ENCODE results near the gene EYA3. TPM values are rescaled to one million over a fixed set of nuclear protein-coding genes. Genes with fewer than 3 reads are reported as not detected.

The EYA3 gene
- total RNA-seq, 4 donors from 2014 or later, result 8.4 to 14.5 (median 9.6) TPM

DNA sequence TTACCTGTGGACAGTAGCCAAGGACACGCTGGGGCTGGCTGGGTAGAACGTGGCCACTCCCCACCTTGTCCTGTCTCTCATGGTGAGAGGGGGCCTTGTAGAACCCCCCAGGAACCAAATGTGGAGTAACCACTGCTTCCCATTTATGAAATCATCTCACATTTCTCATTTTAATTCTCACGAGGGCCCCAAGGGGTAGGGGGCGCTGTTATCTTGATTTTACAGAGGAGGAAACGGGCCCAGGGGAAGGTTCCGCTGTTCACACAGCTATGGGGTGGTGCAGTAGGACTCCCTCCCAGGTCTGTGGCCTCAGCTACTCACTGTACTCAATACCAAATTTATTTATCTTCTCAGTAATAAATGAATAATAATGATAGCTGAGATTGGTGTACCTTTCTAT lies 148.1 kb downstream of the EYA3 start:
- no peak for ATAC-seq
- Histone ChIP-seq H3K27ac (no peak overlapping the region), H3K27me3 (peaks cover 21% of the 10 kb centered on the region), H3K4me1 (peaks cover 0 to under 1% (median 0%) of the 10 kb centered on the region in 3 donors), H3K4me3 (no peak overlapping the region), H3K9me3 (no peaks in the 10 kb centered on the region), H3K36me3 (no peaks in the 10 kb centered on the region)
- WGBS, 2 donors (ENCODE audit: low coverage in 1 of 2), result 29 to 44% methylated on average over 5 of the region's 6 CpGs
- no peak for TF ChIP-seq EP300 (IDR thresholded peaks at IDR 0.05)
- TF ChIP-seq, protein P1, sequence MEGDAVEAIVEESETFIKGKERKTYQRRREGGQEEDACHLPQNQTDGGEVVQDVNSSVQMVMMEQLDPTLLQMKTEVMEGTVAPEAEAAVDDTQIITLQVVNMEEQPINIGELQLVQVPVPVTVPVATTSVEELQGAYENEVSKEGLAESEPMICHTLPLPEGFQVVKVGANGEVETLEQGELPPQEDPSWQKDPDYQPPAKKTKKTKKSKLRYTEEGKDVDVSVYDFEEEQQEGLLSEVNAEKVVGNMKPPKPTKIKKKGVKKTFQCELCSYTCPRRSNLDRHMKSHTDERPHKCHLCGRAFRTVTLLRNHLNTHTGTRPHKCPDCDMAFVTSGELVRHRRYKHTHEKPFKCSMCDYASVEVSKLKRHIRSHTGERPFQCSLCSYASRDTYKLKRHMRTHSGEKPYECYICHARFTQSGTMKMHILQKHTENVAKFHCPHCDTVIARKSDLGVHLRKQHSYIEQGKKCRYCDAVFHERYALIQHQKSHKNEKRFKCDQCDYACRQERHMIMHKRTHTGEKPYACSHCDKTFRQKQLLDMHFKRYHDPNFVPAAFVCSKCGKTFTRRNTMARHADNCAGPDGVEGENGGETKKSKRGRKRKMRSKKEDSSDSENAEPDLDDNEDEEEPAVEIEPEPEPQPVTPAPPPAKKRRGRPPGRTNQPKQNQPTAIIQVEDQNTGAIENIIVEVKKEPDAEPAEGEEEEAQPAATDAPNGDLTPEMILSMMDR (IDR thresholded peaks at IDR 0.05), result peak in 1 of 4 experiments; percentile 32
- no peak for TF ChIP-seq POLR2A (IDR thresholded peaks at IDR 0.05)
- TF ChIP-seq POLR2AphosphoS5 (IDR thresholded peaks at IDR 0.05), result no peak

DNA sequence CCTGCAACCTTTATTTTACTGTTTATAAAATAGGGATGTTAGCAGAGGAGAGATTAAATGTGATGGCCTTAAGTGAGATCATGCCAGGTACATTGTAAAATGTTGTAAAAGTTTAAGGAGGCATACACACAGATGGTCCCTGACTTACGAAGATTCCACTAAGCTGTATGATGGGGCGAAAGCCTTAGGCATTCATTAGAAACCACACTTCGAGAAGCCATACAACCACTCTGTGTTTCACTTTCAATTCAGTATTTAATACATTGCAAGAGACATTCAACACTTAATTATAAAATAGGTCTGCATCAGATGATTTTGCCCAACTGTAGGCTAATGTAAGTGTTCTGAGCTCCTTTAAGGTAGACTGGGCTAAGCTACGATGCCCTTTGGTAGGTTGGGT lies 149.9 kb downstream of the EYA3 start:
- no peak overlapping the region for H3K27ac ChIP-seq
- H3K4me3 ChIP-seq, result no peak overlapping the region
- WGBS, 2 donors (ENCODE audit: low coverage in 1 of 2), result 81 to 87% methylated on average over 4 of the region's 4 CpGs
- H3K4me1 ChIP-seq, result peaks cover 0 to 8% (median 0%) of the 10 kb centered on the region in 3 donors
- H3K27me3 ChIP-seq, result peaks cover 38% of the 10 kb centered on the region
- no peak for ATAC-seq
- TF ChIP-seq, protein P1 (IDR thresholded peaks at IDR 0.05), result no peak
- no peak for TF ChIP-seq POLR2A (IDR thresholded peaks at IDR 0.05)
- TF ChIP-seq EP300 (IDR thresholded peaks at IDR 0.05), result no peak
- no peak for TF ChIP-seq POLR2AphosphoS5 (IDR thresholded peaks at IDR 0.05)
- H3K9me3 ChIP-seq, result no peaks in the 10 kb centered on the region
- no peaks in the 10 kb centered on the region for H3K36me3 ChIP-seq

DNA sequence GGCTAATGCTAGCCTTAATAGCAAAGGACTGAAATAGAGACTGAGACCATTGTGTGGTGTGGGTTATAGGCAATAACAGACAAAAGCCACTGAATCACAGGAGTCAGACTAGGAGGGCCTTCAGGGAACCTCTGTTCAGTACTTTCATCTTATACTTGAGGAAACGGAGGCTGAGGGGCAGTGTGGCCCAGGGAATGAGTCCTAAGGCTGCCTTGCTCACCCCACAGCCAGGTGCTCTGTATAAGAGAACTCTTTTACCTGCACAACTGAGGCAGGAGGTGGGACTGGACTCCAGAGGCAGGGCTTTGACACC lies 150.9 kb downstream of the EYA3 start:
- WGBS, 2 donors (ENCODE audit: low coverage in 1 of 2), result 60% methylated on average over 1 of the region's 1 CpG; no CpG with 5 or more reads in 1 of the 2 donors

DNA sequence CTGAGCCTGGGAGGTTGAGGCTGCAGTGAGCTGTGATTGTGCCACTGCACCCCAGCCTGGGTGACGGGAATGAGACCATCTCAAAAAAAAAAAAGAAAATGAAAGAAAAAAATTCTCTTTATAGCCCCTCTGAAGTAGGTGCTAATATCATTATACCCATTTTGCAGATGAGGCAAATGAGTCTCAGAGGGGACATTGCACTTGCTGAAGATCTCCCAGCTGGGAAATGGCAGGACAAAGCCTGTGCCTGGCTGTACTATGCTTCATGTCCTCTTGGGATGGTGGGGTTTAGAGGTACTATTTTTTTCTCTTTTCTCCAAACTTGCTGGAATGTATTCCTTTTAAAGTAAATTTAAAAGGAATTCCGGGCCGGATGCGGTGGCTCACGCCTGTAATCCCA lies 152.0 kb downstream of the EYA3 start:
- Histone ChIP-seq H3K4me1 (peaks cover 0 to 8% (median 0%) of the 10 kb centered on the region in 3 donors), H3K9me3 (no peaks in the 10 kb centered on the region), H3K27ac (no peak overlapping the region), H3K27me3 (peaks cover 45% of the 10 kb centered on the region), H3K36me3 (no peaks in the 10 kb centered on the region), H3K4me3 (no peak overlapping the region)
- WGBS, 2 donors (ENCODE audit: low coverage in 1 of 2), result 63 to 88% methylated on average over 4 to 5 of the region's 5 CpGs
- TF ChIP-seq POLR2AphosphoS5 (IDR thresholded peaks at IDR 0.05), result no peak
- TF ChIP-seq, protein P1 (IDR thresholded peaks at IDR 0.05), result no peak
- TF ChIP-seq EP300 (IDR thresholded peaks at IDR 0.05), result no peak
- TF ChIP-seq POLR2A (IDR thresholded peaks at IDR 0.05), result no peak
- ATAC-seq, result no peak

More for the DNA sequence above, 150.9 kb downstream of the EYA3 start:
- Histone ChIP-seq H3K9me3 (no peaks in the 10 kb centered on the region), H3K27ac (no peak overlapping the region), H3K36me3 (no peaks in the 10 kb centered on the region), H3K4me1 (peaks cover 0 to 8% (median 0%) of the 10 kb centered on the region in 3 donors), H3K27me3 (peaks cover 43% of the 10 kb centered on the region), H3K4me3 (no peak overlapping the region)
- no peak for ATAC-seq
- no peak for TF ChIP-seq POLR2AphosphoS5 (IDR thresholded peaks at IDR 0.05)
- no peak for TF ChIP-seq EP300 (IDR thresholded peaks at IDR 0.05)
- no peak for TF ChIP-seq POLR2A (IDR thresholded peaks at IDR 0.05)
- TF ChIP-seq, protein P1 (IDR thresholded peaks at IDR 0.05), result no peak

DNA sequence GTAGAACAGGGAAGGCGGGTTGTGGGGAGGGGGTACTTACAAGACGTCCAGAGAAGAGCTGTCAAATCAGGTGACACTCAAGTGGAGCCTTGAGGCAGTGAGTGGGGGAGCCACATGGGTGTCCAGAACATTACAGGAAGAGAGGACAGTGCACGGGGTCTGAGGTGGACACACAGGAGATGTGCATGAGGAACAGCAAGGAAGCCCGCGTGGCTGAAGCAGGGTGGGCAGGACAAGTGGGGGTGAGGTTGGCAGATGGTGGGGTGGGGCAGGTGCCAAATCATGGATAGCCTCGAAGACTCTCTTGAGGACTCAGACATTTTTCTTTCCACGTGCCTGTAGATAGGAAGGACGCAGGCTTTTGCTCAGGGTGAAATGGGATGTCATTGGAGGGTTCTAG lies 152.7 kb downstream of the EYA3 start:
- no peaks in the 10 kb centered on the region for H3K36me3 ChIP-seq
- no peak for TF ChIP-seq POLR2AphosphoS5 (IDR thresholded peaks at IDR 0.05)
- no peak for TF ChIP-seq EP300 (IDR thresholded peaks at IDR 0.05)
- TF ChIP-seq, protein P1 (IDR thresholded peaks at IDR 0.05), result no peak
- no peak for TF ChIP-seq POLR2A (IDR thresholded peaks at IDR 0.05)
- 18 to 72% methylated on average over 7 to 8 of the region's 8 CpGs for WGBS, 2 donors (ENCODE audit: low coverage in 1 of 2)
- peaks cover 0 to 8% (median 0%) of the 10 kb centered on the region in 3 donors for H3K4me1 ChIP-seq
- no peaks in the 10 kb centered on the region for H3K9me3 ChIP-seq
- H3K27me3 ChIP-seq, result peaks cover 45% of the 10 kb centered on the region
- H3K4me3 ChIP-seq, result no peak overlapping the region
- H3K27ac ChIP-seq, result no peak overlapping the region
- ATAC-seq, result no peak

All from gastroesophageal sphincter (tissue), 4 donors.